Neural cell (in vitro differentiated cells): ENCODE measurements around the gene CLEC4F.

Experiments used
- CTCF ChIP-seq: fragments of 450-650 bp; IDR thresholded peaks from 2 replicates; pipeline ENCODE4 v1.5.1; 2014; ENCODE audit warnings: antibody characterized with exemption, mild to moderate bottlenecking, moderate library complexity; ENCODE audit not compliant: poor library complexity, severe bottlenecking
- EZH2 ChIP-seq: fragments of 200-600, 300-800 bp; shearing (Covaris generic), sonication (generic); IDR thresholded peaks from 2 replicates; pipeline ENCODE4 v1.6.1; 2014; ENCODE audit warnings: antibody characterized with exemption, low read length, borderline replicate concordance, mild to moderate bottlenecking; ENCODE audit not compliant: insufficient read depth, poor library complexity, severe bottlenecking
- MXI1 ChIP-seq: fragments of 450-650 bp; conservative IDR thresholded peaks from 2 replicates; pipeline ENCODE4 v1.6.1; 2014; ENCODE audit warnings: antibody characterized with exemption, mild to moderate bottlenecking; ENCODE audit not compliant: poor library complexity, severe bottlenecking
- POLR2AphosphoS5 ChIP-seq: IDR thresholded peaks from 2 replicates; pipeline ENCODE4 v1.6.1; 2012
- REST ChIP-seq: IDR thresholded peaks from 2 replicates; pipeline ENCODE4 v1.6.1; 2012; ENCODE audit warnings: borderline replicate concordance
- TAF1 ChIP-seq: IDR thresholded peaks from 2 replicates; pipeline ENCODE4 v1.6.1; 2012; ENCODE audit warnings: low read depth

DNA sequence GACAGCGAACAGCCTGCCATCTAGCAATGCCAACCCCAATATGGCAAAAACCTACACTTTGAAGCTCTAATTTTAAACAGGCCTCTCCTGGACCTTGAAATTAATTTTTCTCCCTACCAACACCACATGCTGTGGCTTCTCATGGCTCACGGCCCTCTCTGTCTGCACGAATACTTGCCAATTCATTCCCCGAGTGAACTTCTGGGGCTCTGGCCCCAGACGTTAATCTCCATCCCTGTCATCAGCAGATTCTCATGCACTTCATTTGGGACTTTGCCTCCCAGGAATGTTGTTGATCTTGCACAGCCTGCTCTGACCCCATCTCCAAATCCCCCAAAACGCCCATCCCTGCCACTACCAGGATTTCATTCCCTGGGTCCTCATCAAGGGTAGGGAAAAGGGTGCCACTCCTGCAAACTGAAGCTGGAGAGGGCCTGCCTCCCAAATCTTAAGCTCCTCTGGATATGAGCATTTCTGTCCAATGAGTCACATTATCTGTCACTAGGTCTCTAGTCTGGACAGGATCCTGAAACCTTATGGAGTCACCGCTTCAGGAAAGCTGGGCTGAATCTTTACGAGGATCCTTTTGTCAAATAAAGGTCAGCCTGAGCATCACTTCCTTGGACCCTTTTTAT lies 40.4 kb downstream of the CLEC4F start:
- TF ChIP-seq CTCF (no peak), TAF1 (no peak), REST (no peak), MXI1 (no peak), EZH2 (no peak), POLR2AphosphoS5 (no peak)
